OCI-LY1 (cell line): Measurements from ENCODE around the gene NCAPH2.

Experiments
- CTCF ChIP-seq: fragments of 200-600 bp; sonication (generic), shearing (Covaris generic); IDR thresholded peaks from 2 replicates; pipeline ENCODE4 v1.5.1; 2017; ENCODE audit warnings: mild to moderate bottlenecking, antibody characterized with exemption, low read length, moderate library complexity, mixed read lengths
- EZH2 ChIP-seq: fragments of 200-600 bp; sonication (generic), shearing (Covaris generic); IDR thresholded peaks from 2 replicates; pipeline ENCODE4 v1.8.0; 2017; ENCODE audit warnings: borderline replicate concordance, mixed run types, mild to moderate bottlenecking, antibody characterized with exemption, low read length, moderate library complexity, mixed read lengths

GRCh38 chr22:50469377-50470305 is 38.4 kb upstream of the NCAPH2 start:
- TF ChIP-seq CTCF: no peak
- TF ChIP-seq EZH2: no peak
